Uterus (tissue), 4 donors: ENCODE results near the gene KRTAP10-12. TPM values are rescaled to one million over a fixed set of nuclear protein-coding genes. Genes with fewer than 3 reads are reported as not detected.

ENCODE experiments used
- DNase-seq, 2 donors: peaks; one replicate each; pipeline ENCODE4 v3.0.0-alpha.2; 2019 to 2020
- H3K27ac ChIP-seq, 2 donors: fragments of 200-600 bp; sonication (generic); 1 replicate in 1 of 2; 2 replicates in 1 of 2; pipeline ENCODE4 v1.5.1; 2016 to 2018
- H3K27me3 ChIP-seq, 2 donors: fragments of 200-600 bp; sonication (generic); one replicate each; pipeline ENCODE4 v1.5.1; 2018 to 2019; ENCODE audit warnings: control low read depth in 1 of 2
- H3K36me3 ChIP-seq, 2 donors: fragments of 200-600 bp; sonication (generic); one replicate each; pipeline ENCODE4 v1.5.1; 2019; ENCODE audit warnings: control low read depth in 1 of 2
- H3K4me1 ChIP-seq, 2 donors: fragments of 200-600 bp; sonication (generic); one replicate each; pipeline ENCODE4 v1.5.1; 2018 to 2019; ENCODE audit warnings: control low read depth in 1 of 2
- H3K4me3 ChIP-seq, 2 donors: fragments of 200-600 bp; sonication (generic); 1 replicate in 1 of 2; 2 replicates in 1 of 2; pipeline ENCODE4 v1.5.1; 2018 to 2019; ENCODE audit warnings: mild to moderate bottlenecking in 1 of 2
- H3K9me3 ChIP-seq, 2 donors: fragments of 200-600 bp; sonication (generic); one replicate each; pipeline ENCODE4 v1.5.1; 2019; ENCODE audit warnings: control low read depth in 1 of 2
- CTCF ChIP-seq, 4 experiments: fragments of 200-600 bp in 2 of 4; fragments of 450-650 bp in 2 of 4; sonication (generic) in 2 of 4; IDR thresholded peaks; one replicate each; pipeline ENCODE4 v1.5.1; 2016 to 2019; ENCODE audit warnings: antibody characterized with exemption in 4 of 4, mild to moderate bottlenecking in 2 of 4, moderate library complexity in 1 of 4
- POLR2A ChIP-seq, 2 donors: fragments of 450-650 bp; IDR thresholded peaks; one replicate each; pipeline ENCODE4 v1.6.1; 2016; ENCODE audit warnings: antibody characterized with exemption in 2 of 2, mild to moderate bottlenecking in 1 of 2, moderate library complexity in 1 of 2
- intact Hi-C: fragments of 100-400 bp; cut with DNase I; formaldehyde crosslinking; loops from one replicate; pipeline ENCODE4 v1.15.1; 2023; ENCODE audit warnings: low total_unique reads
- total RNA-seq, 4 donors: library from RNA; depleted of rRNA in 3 of 4; stranded (reverse); fragments of >200 nt in 3 of 4; gene quantifications; one replicate each; pipeline versions ENCODE4 v1.1.0 to v1.2.4, GENCODE V29; 2014 to 2023
- donor health status: DM: yes; HTN: yes; CAD: no.

The KRTAP10-12 gene
- total RNA-seq, 4 donors from 2014 or later: not detected

- intact Hi-C loops: no loop called here
- Histone ChIP-seq H3K4me3 (no peak overlapping the region), H3K9me3 (peaks cover 0 to 2% of the 10 kb centered on the region in 2 donors), H3K27ac (no peak overlapping the region), H3K27me3 (no peaks in the 10 kb centered on the region), H3K36me3 (no peaks in the 10 kb centered on the region), H3K4me1 (no peaks in the 10 kb centered on the region)
- DNase-seq: no peak
- TF ChIP-seq CTCF (IDR thresholded peaks at IDR 0.05): no peak
- no peak for TF ChIP-seq POLR2A (IDR thresholded peaks at IDR 0.05)
Observed at GRCh38 chr21:44730951-44731579, 34.1 kb downstream of the KRTAP10-12 start.

- no peak overlapping the region for H3K4me3 ChIP-seq
- intact Hi-C loops: no loop called here
- no peaks in the 10 kb centered on the region for H3K27me3 ChIP-seq
- no peak overlapping the region for H3K27ac ChIP-seq
- DNase-seq: no peak
- peaks cover 0 to 11% of the 10 kb centered on the region in 2 donors for H3K9me3 ChIP-seq
- H3K4me1 ChIP-seq: no peaks in the 10 kb centered on the region
- no peaks in the 10 kb centered on the region for H3K36me3 ChIP-seq
- no peak for TF ChIP-seq POLR2A (IDR thresholded peaks at IDR 0.05)
- TF ChIP-seq CTCF (IDR thresholded peaks at IDR 0.05): no peak
Observed at GRCh38 chr21:44732263-44732662, 35.3 kb downstream of the KRTAP10-12 start.

DNA sequence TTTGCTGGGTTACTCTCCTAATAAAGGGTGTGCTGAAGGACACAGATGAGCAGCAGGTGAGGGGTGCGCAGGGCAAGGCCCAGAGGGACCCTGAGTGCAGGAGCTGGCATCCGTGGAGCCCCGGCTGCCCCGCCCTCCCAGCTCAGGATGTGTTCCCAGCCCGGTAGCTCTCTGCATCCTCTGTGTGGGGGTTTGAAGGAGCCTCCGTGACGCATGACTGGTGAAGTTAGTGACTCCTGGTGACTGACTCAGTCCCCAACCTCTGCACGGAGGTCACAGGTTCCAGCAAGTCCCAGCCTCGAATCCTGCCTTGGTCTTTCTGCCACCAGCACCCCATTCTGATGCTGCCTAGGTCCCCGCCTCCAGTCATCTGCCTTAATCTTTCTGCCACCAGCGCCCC lies 36.0 kb downstream of the KRTAP10-12 start:
- Histone ChIP-seq H3K27ac (no peak overlapping the region), H3K36me3 (no peaks in the 10 kb centered on the region), H3K4me3 (no peak overlapping the region), H3K27me3 (no peaks in the 10 kb centered on the region), H3K4me1 (no peaks in the 10 kb centered on the region), H3K9me3 (peaks cover 0 to 16% of the 10 kb centered on the region in 2 donors)
- intact Hi-C loops: no loop called here
- no peak for DNase-seq
- TF ChIP-seq POLR2A (IDR thresholded peaks at IDR 0.05) (no peak), CTCF (IDR thresholded peaks at IDR 0.05) (no peak)

DNA sequence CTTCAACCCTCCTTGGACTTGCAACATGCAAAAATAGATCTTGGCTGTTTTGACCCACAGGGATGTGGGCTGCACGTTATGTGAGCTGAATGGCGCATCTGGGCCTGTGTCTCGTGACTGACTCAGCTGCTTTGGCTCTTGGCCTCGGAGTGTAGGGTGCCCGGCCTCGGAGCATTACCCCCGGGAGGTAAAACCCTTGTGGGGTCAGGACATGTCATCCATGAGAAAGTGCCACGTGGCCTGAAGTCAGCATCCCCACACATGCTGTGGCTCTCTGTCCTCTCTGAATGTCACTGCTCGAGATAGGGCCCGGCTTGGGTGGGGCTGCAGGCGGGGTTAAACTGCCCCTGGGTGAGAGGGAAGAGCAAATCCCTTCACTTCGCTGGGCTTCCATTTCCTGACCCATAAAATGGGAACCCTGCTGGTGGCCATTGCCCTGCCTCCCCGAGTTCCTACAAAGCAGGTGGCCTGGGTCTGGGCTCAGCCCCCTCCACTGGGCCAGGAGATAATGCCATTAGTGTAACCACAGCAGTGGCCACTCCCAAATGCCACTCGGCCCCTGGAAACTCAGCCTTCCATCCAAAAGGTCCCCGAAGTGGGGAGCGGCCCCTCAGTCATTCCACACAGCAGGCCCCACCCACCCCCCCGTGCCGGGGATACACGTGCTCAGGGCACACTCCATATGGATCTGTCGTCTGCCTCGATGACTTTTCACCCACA lies 37.2 kb downstream of the KRTAP10-12 start:
- Histone ChIP-seq H3K9me3 (peaks cover 0 to 23% of the 10 kb centered on the region in 2 donors), H3K27ac (no peak overlapping the region), H3K36me3 (no peaks in the 10 kb centered on the region), H3K4me3 (no peak overlapping the region), H3K4me1 (no peaks in the 10 kb centered on the region), H3K27me3 (no peaks in the 10 kb centered on the region)
- DNase-seq: no peak
- TF ChIP-seq POLR2A (IDR thresholded peaks at IDR 0.05): no peak
- no peak for TF ChIP-seq CTCF (IDR thresholded peaks at IDR 0.05)
- intact Hi-C loops: no loop called here

DNA sequence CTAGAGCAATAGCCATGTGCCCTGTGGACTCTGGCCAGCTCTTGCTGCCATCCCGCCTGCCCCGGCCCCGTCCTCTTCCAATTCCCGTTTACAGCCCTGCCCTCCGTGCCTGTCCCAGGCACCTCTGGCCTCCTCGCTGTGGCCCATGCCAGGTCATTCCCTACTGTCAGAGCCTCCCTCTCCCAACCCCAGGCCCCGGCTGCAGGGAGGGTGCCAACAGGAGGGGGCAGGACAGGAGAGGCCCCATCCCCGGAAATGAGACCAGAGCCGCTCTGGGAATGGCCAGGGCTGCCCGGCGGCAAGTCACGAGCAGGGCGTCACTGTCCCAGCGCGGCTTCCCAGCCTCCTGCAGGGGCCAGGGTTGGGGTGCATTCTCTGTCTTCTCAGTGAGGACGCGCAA lies 37.9 kb downstream of the KRTAP10-12 start:
- Histone ChIP-seq H3K27me3 (no peaks in the 10 kb centered on the region), H3K4me3 (no peak overlapping the region), H3K27ac (no peak overlapping the region), H3K9me3 (peaks cover 0 to 23% of the 10 kb centered on the region in 2 donors), H3K36me3 (no peaks in the 10 kb centered on the region), H3K4me1 (no peaks in the 10 kb centered on the region)
- DNase-seq: no peak
- TF ChIP-seq POLR2A (IDR thresholded peaks at IDR 0.05): no peak
- no peak for TF ChIP-seq CTCF (IDR thresholded peaks at IDR 0.05)
- intact Hi-C loops: no loop called here
